ENCODE measurements around the gene GJA10.

GRCh38 chr6:89942601-89943000, 48.3 kb downstream of the GJA10 start:
- TF ChIP-seq POLR2A (IDR thresholded peaks at IDR 0.05) (no peak), EP300 (IDR thresholded peaks at IDR 0.05) (no peak)
